SK-N-SH treated with all-trans-retinoic acid at 6 μM for 48 hours (cell line): Measurements from ENCODE around the gene CCR4.

Experiments
- CREB5 ChIP-seq: fragments of 250-450 bp; sonication (Bioruptor Pico); IDR thresholded peaks from 2 replicates; pipeline ENCODE4 v1.5.1; 2020; ENCODE audit warnings: low read depth, mild to moderate bottlenecking, moderate library complexity
- ESRRG ChIP-seq: fragments of 250-450 bp; sonication (Bioruptor Pico); IDR thresholded peaks from 2 replicates; pipeline ENCODE4 v1.6.1; 2021; ENCODE audit warnings: mild to moderate bottlenecking
- TOX ChIP-seq: fragments of 250-450 bp; sonication (Bioruptor Pico); IDR thresholded peaks from 2 replicates; pipeline ENCODE4 v1.8.0; 2021; ENCODE audit warnings: mild to moderate bottlenecking, moderate library complexity, borderline replicate concordance

GRCh38 chr3:32950516-32950915 lies 928 bp upstream of the CCR4 start:
- no peak for TF ChIP-seq CREB5 (CRISPR knock-in tag)
- TF ChIP-seq TOX (CRISPR knock-in tag), result no peak
- no peak for TF ChIP-seq ESRRG
